ENCODE data around the gene IHH.

Gene IHH

DNA sequence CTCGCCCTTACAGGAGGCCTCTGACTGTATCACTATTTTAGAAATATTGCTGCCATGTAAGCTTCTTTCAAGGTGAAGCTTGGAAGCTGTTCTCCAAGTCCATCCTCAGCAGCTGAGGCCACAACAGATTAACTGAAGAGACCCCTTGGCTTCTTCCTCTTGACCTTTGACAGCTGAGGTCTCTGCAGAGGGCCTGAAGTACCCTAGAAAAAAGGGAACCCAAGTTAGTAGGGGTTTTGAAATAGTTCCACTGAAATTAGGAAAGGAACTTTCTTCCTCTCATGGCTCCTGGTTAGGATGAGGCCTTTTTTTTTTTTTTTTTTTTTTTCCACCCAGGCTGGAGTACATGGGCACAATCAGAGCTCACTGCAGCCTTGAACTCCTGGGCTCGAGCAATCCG lies 15.5 kb upstream of the IHH start:
- no peaks in the 10 kb centered on the region for H3K36me3 ChIP-seq (ENCODE audit: control insufficient read depth, insufficient read depth, low read length)
- no peak for DNase-seq (ENCODE audit: low read depth, low spot score)
- no peaks in the 10 kb centered on the region for H3K9me3 ChIP-seq (ENCODE audit: control insufficient read depth, insufficient read depth, low read length)
- no peaks in the 10 kb centered on the region for H3K4me1 ChIP-seq (ENCODE audit: control insufficient read depth, insufficient read depth, low read length)
- H3K27ac ChIP-seq (ENCODE audit: low read length): no peak overlapping the region
- H3K4me3 ChIP-seq (ENCODE audit: low read length): no peak overlapping the region
- no CpG with 5 or more reads among the region's 3 CpGs for WGBS (ENCODE audit: insufficient coverage, insufficient read length)
- H3K27me3 ChIP-seq (ENCODE audit: control insufficient read depth, insufficient read depth, low read length): no peaks in the 10 kb centered on the region

DNA sequence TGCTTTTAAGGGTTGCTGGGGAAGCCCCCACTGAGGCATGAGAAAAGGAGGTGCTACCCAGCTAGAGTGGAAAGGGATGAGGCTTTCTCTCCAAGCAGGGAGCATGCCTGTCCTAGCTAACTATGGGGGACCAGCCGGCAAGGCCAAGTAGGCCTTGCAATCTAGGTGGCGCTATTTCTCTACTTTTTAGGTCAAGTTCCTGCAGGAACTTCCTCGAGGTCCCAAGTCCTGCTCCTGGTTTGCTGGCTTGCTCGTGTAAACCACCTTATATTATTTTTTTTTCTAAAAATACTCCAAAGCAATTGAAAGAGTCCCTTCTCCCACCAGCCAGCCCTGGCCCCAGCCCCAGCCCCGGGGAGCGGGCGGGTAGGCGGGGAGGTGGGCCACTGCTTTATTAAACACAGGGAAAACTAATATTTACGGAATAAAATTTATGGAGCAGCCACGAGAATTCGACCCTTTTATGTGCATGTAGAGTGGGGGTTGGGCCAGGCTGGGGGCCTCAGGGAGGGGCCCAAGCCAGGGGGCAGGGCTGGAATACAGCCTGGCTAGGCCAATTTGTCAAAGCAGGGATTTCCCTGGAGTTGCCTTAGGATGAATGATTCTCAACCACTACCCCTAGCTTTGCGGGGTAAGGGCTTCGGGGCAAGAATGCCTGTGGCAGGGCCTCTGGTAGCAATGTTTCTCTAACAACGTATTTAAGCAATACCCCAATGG lies 12.8 kb upstream of the IHH start:
- Histone ChIP-seq H3K4me1 (ENCODE audit: control insufficient read depth, insufficient read depth, low read length) (no peaks in the 10 kb centered on the region), H3K4me3 (ENCODE audit: low read length) (no peak overlapping the region), H3K27me3 (ENCODE audit: control insufficient read depth, insufficient read depth, low read length) (no peaks in the 10 kb centered on the region), H3K27ac (ENCODE audit: low read length) (no peak overlapping the region), H3K9me3 (ENCODE audit: control insufficient read depth, insufficient read depth, low read length) (no peaks in the 10 kb centered on the region), H3K36me3 (ENCODE audit: control insufficient read depth, insufficient read depth, low read length) (no peaks in the 10 kb centered on the region)
- DNase-seq (ENCODE audit: low read depth, low spot score): peak; percentile 57
- no CpG with 5 or more reads among the region's 14 CpGs for WGBS (ENCODE audit: insufficient coverage, insufficient read length)

DNA sequence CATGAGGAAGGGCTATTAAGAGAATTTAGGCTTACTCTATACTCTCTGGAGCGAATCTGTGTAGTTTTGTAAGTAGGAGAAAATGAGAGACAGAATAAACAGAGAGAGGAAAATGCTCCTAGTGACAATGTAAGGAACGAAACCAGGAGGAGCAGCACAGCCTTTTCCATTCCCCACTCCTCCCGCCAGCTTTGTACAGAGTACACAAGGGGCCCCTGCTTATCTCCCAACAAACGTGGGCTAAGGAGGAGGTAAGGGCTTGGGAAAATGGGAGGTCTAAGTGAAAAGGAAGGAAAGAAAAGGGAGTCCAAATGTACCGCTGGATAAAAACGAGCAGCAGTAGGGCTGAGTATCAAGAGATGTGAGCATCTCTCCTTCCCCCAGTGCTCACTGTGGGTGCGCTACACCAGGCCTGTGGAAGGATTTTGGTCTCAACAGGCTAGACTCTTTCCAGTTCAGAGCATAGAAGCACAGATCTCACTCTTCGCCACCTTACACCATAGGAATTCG lies 12.1 kb upstream of the IHH start:
- Histone ChIP-seq H3K4me1 (ENCODE audit: control insufficient read depth, insufficient read depth, low read length) (no peaks in the 10 kb centered on the region), H3K9me3 (ENCODE audit: control insufficient read depth, insufficient read depth, low read length) (no peaks in the 10 kb centered on the region), H3K4me3 (ENCODE audit: low read length) (no peak overlapping the region), H3K27me3 (ENCODE audit: control insufficient read depth, insufficient read depth, low read length) (no peaks in the 10 kb centered on the region), H3K36me3 (ENCODE audit: control insufficient read depth, insufficient read depth, low read length) (no peaks in the 10 kb centered on the region), H3K27ac (ENCODE audit: low read length) (no peak overlapping the region)
- no peak for DNase-seq (ENCODE audit: low read depth, low spot score)
- WGBS (ENCODE audit: insufficient coverage, insufficient read length): no CpG with 5 or more reads among the region's 9 CpGs

DNA sequence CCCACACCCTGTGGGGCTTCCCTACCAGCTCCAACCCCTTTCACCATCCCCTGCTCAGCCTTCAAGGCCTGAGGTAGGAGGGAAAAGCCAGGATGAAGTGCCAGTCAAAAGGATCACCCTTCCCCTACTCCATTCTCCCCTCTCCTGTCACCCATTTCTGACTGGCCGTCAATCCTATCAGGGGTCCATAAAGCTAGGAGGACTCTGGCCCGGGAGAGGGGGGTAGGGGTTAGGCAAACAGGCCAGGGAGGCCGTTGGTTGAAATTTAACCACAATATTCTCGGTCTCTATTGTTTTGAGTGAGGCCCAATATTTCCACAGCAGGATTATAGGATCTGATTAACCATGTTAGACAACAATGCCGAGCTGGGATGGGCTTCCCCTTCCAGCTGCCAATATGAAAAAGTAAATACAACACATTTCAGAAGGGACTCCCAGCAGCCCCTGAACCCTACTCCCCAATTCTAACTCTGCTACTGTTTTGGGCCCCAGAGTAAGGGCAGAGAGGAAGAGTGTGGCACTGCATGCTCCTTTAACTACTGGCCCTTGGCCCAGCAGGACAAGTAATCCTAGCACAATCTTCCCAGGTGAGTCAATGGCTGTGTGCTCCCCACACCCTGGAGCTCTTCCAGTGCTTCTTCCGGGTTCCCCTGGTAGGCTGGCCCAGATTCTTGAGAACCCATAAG lies 10.6 kb upstream of the IHH start:
- no peaks in the 10 kb centered on the region for H3K9me3 ChIP-seq (ENCODE audit: control insufficient read depth, insufficient read depth, low read length)
- no peak for DNase-seq (ENCODE audit: low read depth, low spot score)
- H3K27ac ChIP-seq (ENCODE audit: low read length): no peak overlapping the region
- H3K4me3 ChIP-seq (ENCODE audit: low read length): no peak overlapping the region
- no peaks in the 10 kb centered on the region for H3K27me3 ChIP-seq (ENCODE audit: control insufficient read depth, insufficient read depth, low read length)
- no CpG with 5 or more reads among the region's 6 CpGs for WGBS (ENCODE audit: insufficient coverage, insufficient read length)
- H3K4me1 ChIP-seq (ENCODE audit: control insufficient read depth, insufficient read depth, low read length): no peaks in the 10 kb centered on the region
- H3K36me3 ChIP-seq (ENCODE audit: control insufficient read depth, insufficient read depth, low read length): no peaks in the 10 kb centered on the region

DNA sequence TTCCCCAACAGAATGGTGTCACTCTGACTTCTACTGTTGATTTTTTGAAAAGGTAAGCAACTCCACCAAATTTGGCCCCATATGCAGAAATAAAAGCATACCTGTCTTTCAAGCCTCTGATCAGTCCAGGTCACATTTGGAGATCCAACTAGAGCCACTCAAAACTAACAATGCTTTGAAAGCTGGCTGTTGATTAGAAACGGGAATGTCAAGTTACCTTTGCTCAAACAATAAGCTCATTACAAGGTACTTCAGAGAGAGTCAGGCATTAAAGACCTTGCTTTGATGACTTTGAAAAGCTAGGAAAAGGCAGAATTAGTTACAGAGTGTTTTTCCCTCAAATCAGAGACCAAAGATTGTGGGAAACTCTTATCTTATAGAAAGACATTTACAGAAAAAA lies 4.8 kb upstream of the IHH start:
- no peaks in the 10 kb centered on the region for H3K36me3 ChIP-seq (ENCODE audit: control insufficient read depth, insufficient read depth, low read length)
- no peaks in the 10 kb centered on the region; the same call in 1 of the 2 replicates for H3K4me1 ChIP-seq (ENCODE audit: control insufficient read depth, insufficient read depth, low read length)
- no peaks in the 10 kb centered on the region for H3K9me3 ChIP-seq (ENCODE audit: control insufficient read depth, insufficient read depth, low read length)
- no peak overlapping the region for H3K27ac ChIP-seq (ENCODE audit: low read length)
- no peak for DNase-seq (ENCODE audit: low read depth, low spot score)
- peaks cover 25% of the 10 kb centered on the region for H3K27me3 ChIP-seq (ENCODE audit: control insufficient read depth, insufficient read depth, low read length)
- WGBS (ENCODE audit: insufficient coverage, insufficient read length): no CpG with 5 or more reads among the region's 1 CpG
- H3K4me3 ChIP-seq (ENCODE audit: low read length): no peak overlapping the region

DNA sequence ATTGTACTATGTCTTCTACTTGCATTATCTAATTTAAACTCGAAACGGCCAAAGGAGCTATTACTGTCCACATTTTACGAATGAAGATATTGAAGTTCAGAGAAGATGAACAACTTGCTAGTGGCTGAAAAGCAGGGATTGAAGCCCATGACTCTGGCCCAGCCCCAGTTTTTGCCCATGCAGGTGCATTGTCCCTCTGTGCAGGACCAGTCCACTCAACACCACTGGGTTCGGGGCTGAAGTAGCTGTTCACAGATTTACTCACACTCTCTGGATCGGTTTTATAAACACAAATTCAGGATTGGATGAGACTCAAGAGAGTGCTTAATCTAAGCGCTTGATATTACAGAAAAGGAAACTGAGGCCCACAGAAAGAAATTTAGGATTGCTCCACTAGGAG lies 1.4 kb upstream of the IHH start:
- WGBS (ENCODE audit: insufficient coverage, insufficient read length): no CpG with 5 or more reads among the region's 6 CpGs
- Histone ChIP-seq H3K36me3 (ENCODE audit: control insufficient read depth, insufficient read depth, low read length) (no peaks in the 10 kb centered on the region), H3K27me3 (ENCODE audit: control insufficient read depth, insufficient read depth, low read length) (peaks cover 56% of the 10 kb centered on the region), H3K27ac (ENCODE audit: low read length) (no peak overlapping the region), H3K4me3 (ENCODE audit: low read length) (no peak overlapping the region), H3K9me3 (ENCODE audit: control insufficient read depth, insufficient read depth, low read length) (no peaks in the 10 kb centered on the region), H3K4me1 (ENCODE audit: control insufficient read depth, insufficient read depth, low read length) (peaks cover 1% of the 10 kb centered on the region; the same call in 1 of the 2 replicates)
- DNase-seq (ENCODE audit: low read depth, low spot score): no peak

DNA sequence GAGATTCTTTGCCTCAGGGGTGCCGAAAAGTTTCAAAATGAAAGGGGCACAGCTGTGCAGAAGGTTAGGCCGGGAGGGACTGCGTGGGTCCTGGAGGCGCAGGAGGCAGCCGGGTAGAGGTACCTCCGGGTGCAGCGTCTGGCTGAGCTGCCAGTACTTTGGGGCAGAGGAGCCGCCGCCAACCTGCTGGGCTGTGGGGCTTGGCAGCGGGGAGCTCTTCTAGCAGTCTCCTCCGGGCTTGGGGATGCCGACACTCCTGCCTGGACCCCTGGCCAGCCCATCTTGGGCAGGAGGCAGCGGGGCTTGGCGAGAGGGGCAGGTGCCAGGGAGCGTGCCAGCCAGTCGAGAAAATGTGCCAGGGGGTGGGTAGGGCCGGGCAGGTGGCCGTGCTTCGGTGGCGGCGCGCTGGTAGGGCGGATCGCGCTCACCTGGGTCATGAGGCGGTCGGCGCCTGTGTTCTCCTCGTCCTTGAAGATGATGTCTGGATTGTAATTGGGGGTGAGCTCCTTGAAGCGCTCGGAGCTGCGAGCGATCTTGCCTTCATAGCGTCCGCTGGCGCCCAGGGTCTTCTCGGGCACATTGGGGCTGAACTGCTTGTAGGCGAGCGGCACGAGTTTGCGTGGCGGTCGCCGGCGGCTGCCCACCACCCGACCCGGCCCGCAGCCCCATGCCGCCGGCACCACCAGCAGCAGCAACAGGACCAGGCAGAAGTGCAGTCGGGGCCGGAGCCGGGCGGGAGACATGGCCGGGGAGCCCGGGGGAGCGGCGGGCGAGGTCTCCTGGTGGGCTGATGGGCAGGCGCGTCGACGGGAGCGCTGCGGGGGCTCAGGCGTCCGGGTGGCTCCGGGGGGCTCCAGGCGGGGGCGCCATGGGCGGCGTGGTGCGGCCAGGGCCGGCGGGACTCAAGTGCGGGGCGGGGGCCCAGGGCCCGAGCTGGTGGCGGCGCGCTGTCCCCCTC lies 717 bp downstream of the IHH start:
- H3K4me1 ChIP-seq (ENCODE audit: control insufficient read depth, insufficient read depth, low read length): peaks cover 1% of the 10 kb centered on the region; the same call in 1 of the 2 replicates
- no CpG with 5 or more reads among the region's 81 CpGs for WGBS (ENCODE audit: insufficient coverage, insufficient read length)
- H3K27me3 ChIP-seq (ENCODE audit: control insufficient read depth, insufficient read depth, low read length): peaks cover 69% of the 10 kb centered on the region
- H3K36me3 ChIP-seq (ENCODE audit: control insufficient read depth, insufficient read depth, low read length): no peaks in the 10 kb centered on the region
- no peak overlapping the region for H3K4me3 ChIP-seq (ENCODE audit: low read length)
- no peaks in the 10 kb centered on the region for H3K9me3 ChIP-seq (ENCODE audit: control insufficient read depth, insufficient read depth, low read length)
- H3K27ac ChIP-seq (ENCODE audit: low read length): no peak overlapping the region
- DNase-seq (ENCODE audit: low read depth, low spot score): no peak

DNA sequence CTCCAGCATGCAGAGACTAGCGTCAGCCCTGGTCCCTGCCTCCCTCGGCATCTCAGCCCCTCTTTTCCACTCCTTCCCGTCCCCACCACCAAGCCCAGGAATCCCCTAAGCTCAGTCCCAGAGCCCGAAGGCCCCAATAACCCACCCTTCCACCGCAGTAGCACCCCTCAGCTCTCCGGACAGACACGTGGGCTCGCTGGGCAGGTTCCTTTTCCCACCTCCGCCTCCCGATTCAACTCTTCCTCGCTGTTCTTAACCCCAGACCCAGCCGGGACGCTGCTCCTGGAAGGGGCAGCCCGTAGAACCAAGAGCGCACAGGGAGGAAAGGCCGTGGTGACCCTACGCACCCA lies 1.4 kb downstream of the IHH start:
- Histone ChIP-seq H3K4me3 (ENCODE audit: low read length) (no peak overlapping the region), H3K27ac (ENCODE audit: low read length) (no peak overlapping the region), H3K9me3 (ENCODE audit: control insufficient read depth, insufficient read depth, low read length) (no peaks in the 10 kb centered on the region), H3K36me3 (ENCODE audit: control insufficient read depth, insufficient read depth, low read length) (no peaks in the 10 kb centered on the region), H3K4me1 (ENCODE audit: control insufficient read depth, insufficient read depth, low read length) (peaks cover 1% of the 10 kb centered on the region; the same call in 1 of the 2 replicates), H3K27me3 (ENCODE audit: control insufficient read depth, insufficient read depth, low read length) (peaks cover 69% of the 10 kb centered on the region)
- DNase-seq (ENCODE audit: low read depth, low spot score): no peak
- WGBS (ENCODE audit: insufficient coverage, insufficient read length): no CpG with 5 or more reads among the region's 17 CpGs

DNA sequence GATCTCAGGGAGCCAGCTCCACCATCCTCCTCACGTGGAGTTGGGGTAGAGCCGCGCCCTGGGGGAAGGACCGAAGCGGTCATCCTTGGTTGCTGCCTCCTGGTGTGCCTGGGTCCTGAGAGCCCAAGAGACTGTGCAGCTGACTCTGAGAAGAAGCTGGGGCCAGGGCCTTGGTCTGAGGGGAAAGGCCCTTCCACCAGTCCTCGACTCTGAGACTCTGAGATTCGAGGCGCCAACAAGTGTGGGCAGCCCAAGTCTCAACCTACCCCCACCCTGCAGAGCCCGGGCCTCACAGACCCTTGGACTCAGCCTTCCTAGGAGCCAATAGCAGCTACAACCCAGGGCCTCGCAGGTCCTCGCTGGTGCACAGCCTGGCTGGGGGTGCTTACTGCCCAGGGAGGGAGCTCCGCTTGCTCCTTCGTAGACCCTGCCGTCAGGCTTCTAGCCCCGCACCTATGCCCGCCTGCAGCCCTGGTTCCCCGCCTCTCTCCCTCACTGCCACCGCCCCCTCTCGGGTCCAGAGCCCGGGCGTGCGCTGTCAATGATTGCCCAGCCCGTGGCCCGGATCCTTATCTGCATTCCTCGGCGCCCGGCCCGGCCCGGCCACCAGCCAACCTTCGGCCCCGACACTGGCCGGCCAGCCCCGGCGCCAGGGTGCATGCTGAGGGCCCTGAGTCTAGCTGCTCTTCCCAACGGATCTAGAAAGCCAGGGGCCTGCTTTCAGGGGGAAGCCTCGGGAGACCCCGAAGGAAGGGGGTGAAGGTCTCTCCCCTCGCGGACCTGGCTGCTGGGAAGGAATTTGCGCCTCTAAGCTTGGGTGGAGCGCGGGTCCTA lies 2.0 kb downstream of the IHH start:
- Histone ChIP-seq H3K36me3 (ENCODE audit: control insufficient read depth, insufficient read depth, low read length) (no peaks in the 10 kb centered on the region), H3K9me3 (ENCODE audit: control insufficient read depth, insufficient read depth, low read length) (no peaks in the 10 kb centered on the region), H3K4me1 (ENCODE audit: control insufficient read depth, insufficient read depth, low read length) (peaks cover 1% of the 10 kb centered on the region; the same call in 1 of the 2 replicates), H3K4me3 (ENCODE audit: low read length) (no peak overlapping the region), H3K27me3 (ENCODE audit: control insufficient read depth, insufficient read depth, low read length) (peaks cover 69% of the 10 kb centered on the region), H3K27ac (ENCODE audit: low read length) (no peak overlapping the region)
- no peak for DNase-seq (ENCODE audit: low read depth, low spot score)
- no CpG with 5 or more reads among the region's 42 CpGs for WGBS (ENCODE audit: insufficient coverage, insufficient read length)
